Iris pigment epithelial cell (primary cell): ENCODE measurements around the gene RNF8.

Experiments
- DNase-seq: peaks from one replicate; pipeline ENCODE4 v3.0.0-alpha.2; 2011; ENCODE audit warnings: low read depth

Gene RNF8

GRCh38 chr6:37359039-37359438 is 5.3 kb downstream of the RNF8 start:
- DNase-seq = no peak

- DNase-seq = no peak
Observed at GRCh38 chr6:37362101-37362828, 8.5 kb downstream of the RNF8 start.

- DNase-seq = peak; percentile 24
Observed at GRCh38 chr6:37365791-37366190, 12.0 kb downstream of the RNF8 start.

GRCh38 chr6:37366910-37367309 is 13.1 kb downstream of the RNF8 start:
- DNase-seq = no peak

- no peak for DNase-seq
Observed at GRCh38 chr6:37368961-37369320, 15.2 kb downstream of the RNF8 start.

- peak; percentile 56 for DNase-seq
Observed at GRCh38 chr6:37369321-37370201, 15.8 kb downstream of the RNF8 start.

- no peak for DNase-seq
Observed at GRCh38 chr6:37371154-37372083, 17.6 kb downstream of the RNF8 start.

GRCh38 chr6:37372116-37372515 is 18.3 kb downstream of the RNF8 start:
- peak; percentile 78 for DNase-seq

- no peak for DNase-seq
Observed at GRCh38 chr6:37373822-37374471, 20.2 kb downstream of the RNF8 start.

- no peak for DNase-seq
Observed at GRCh38 chr6:37375376-37375775, 21.6 kb downstream of the RNF8 start.

- DNase-seq = no peak
Observed at GRCh38 chr6:37376078-37376743, 22.4 kb downstream of the RNF8 start.

GRCh38 chr6:37381579-37381978 is 27.8 kb downstream of the RNF8 start:
- DNase-seq = peak; percentile 71

- no peak for DNase-seq
Observed at GRCh38 chr6:37382994-37383765, 29.4 kb downstream of the RNF8 start.

GRCh38 chr6:37388578-37388977 is 34.8 kb downstream of the RNF8 start:
- DNase-seq = no peak

GRCh38 chr6:37389857-37390256 is 36.1 kb downstream of the RNF8 start:
- no peak for DNase-seq

- DNase-seq = no peak
Observed at GRCh38 chr6:37391120-37391519, 37.3 kb downstream of the RNF8 start.

GRCh38 chr6:37392821-37393220 is 39.0 kb downstream of the RNF8 start:
- no peak for DNase-seq

GRCh38 chr6:37393381-37393929 is 39.7 kb downstream of the RNF8 start:
- no peak for DNase-seq

- DNase-seq = peak; percentile 22
Observed at GRCh38 chr6:37396571-37397180, 42.9 kb downstream of the RNF8 start.

GRCh38 chr6:37399131-37399530 is 45.3 kb downstream of the RNF8 start:
- DNase-seq = no peak
